ENCODE data around the gene DNAJC24.

The DNAJC24 gene

DNA sequence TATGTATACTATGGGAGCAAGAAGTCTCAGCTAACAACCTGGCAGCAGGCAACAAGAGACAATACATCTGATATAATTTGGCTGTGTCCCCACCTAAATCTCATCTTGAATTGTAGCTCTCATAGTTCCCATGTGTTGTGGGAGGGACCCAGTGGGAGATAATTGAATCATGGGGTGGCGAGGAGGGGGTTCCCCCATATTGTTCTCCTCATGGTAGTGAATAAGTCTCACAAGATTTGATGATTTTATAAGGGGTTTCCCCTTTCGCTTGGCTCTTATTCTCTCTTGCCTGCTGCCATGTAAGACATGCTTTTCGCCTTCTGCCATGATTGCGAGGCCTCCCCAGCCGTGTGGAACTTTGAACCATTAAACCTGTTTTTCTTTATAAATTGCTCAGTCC, 6.2 kb downstream of the DNAJC24 start:
- H3K4me3 ChIP-seq (replicated peaks in 1 of 2; ENCODE audit: low read depth in 2 of 2, low read length in 2 of 2): no peak overlapping the region
- no peak for DNase-seq (ENCODE audit: low read depth in 2 of 2)
- TF ChIP-seq, protein P1, sequence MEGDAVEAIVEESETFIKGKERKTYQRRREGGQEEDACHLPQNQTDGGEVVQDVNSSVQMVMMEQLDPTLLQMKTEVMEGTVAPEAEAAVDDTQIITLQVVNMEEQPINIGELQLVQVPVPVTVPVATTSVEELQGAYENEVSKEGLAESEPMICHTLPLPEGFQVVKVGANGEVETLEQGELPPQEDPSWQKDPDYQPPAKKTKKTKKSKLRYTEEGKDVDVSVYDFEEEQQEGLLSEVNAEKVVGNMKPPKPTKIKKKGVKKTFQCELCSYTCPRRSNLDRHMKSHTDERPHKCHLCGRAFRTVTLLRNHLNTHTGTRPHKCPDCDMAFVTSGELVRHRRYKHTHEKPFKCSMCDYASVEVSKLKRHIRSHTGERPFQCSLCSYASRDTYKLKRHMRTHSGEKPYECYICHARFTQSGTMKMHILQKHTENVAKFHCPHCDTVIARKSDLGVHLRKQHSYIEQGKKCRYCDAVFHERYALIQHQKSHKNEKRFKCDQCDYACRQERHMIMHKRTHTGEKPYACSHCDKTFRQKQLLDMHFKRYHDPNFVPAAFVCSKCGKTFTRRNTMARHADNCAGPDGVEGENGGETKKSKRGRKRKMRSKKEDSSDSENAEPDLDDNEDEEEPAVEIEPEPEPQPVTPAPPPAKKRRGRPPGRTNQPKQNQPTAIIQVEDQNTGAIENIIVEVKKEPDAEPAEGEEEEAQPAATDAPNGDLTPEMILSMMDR (IDR thresholded peaks at IDR 0.05; ENCODE audit: low read depth, low read length): no peak

DNA sequence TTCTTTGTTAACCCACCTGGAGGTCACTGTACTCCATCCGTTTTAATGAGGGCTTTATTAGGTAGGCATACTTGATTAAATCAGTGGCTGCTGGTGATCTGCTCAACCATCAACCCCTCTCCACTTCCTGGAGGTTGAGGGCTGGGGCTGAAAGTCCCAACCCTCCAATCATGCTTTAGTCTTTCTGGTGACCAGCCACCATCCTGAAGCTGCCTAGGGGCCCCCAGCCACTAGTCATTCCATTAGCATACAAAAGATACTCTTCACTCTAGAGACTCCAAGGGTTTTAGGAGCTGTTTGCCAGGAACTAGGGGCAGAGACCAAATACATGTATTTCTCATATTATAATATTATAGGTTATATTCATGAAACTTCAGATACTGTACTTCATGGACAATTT, 13.5 kb downstream of the DNAJC24 start:
- H3K4me3 ChIP-seq (replicated peaks in 1 of 2; ENCODE audit: low read depth in 2 of 2, low read length in 2 of 2): no peak overlapping the region
- DNase-seq (ENCODE audit: low read depth in 2 of 2): no peak
- TF ChIP-seq, protein P1 (IDR thresholded peaks at IDR 0.05; ENCODE audit: low read depth, low read length): no peak

DNA sequence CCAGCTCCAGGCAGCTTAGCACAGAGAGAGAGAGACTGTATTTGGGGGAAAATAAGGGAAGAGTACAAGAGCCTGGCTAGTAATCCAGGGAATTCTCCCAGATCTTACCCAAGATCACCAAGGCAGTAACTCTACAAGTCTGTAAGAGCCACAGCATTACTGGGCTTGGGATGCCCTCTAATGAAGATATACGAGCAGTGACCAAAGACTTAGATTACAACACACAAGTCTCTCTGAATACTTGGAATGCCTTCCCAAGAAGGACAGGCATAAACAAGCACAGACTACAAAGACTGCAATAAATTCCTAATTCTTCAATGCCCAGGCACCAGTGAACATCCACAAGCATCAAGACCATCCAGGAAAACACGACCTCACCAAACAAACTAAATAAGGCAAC, 17.7 kb downstream of the DNAJC24 start:
- H3K4me3 ChIP-seq (replicated peaks in 1 of 2; ENCODE audit: low read depth in 2 of 2, low read length in 2 of 2): no peak overlapping the region
- TF ChIP-seq, protein P1 (IDR thresholded peaks at IDR 0.05; ENCODE audit: low read depth, low read length): no peak
- DNase-seq (ENCODE audit: low read depth in 2 of 2): peak in 1 of 2 donors; percentile 10

- TF ChIP-seq, protein P1 (IDR thresholded peaks at IDR 0.05; ENCODE audit: low read depth, low read length): peak; percentile 52
- DNase-seq (ENCODE audit: low read depth in 2 of 2): peak; percentile 42 to 48
- H3K4me3 ChIP-seq (replicated peaks in 1 of 2; ENCODE audit: low read depth in 2 of 2, low read length in 2 of 2): no peak overlapping the region
Observed at GRCh38 chr11:31397239-31397834, 27.7 kb downstream of the DNAJC24 start.

DNA sequence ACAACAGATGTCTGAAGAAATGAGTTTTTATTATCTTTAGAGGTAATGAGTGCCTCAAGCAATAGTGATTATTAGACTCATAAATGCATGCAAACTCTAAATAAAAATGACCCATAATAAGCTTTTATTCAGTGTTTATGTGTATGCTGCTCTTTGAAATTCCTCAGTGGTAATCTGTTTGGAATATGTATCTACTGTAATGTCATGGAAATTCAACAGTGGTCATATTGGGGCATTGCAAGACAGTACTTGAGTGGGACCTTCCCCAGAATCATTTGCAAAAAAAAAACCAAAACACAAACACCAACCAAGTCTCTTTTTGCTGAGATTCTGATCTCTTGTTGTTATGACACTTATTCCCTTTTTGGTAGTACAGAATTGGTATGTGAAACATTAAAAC, 35.0 kb downstream of the DNAJC24 start:
- no peak overlapping the region for H3K4me3 ChIP-seq (replicated peaks in 1 of 2; ENCODE audit: low read depth in 2 of 2, low read length in 2 of 2)
- TF ChIP-seq, protein P1 (IDR thresholded peaks at IDR 0.05; ENCODE audit: low read depth, low read length): no peak
- peak in 1 of 2 donors; percentile 6 for DNase-seq (ENCODE audit: low read depth in 2 of 2)

DNA sequence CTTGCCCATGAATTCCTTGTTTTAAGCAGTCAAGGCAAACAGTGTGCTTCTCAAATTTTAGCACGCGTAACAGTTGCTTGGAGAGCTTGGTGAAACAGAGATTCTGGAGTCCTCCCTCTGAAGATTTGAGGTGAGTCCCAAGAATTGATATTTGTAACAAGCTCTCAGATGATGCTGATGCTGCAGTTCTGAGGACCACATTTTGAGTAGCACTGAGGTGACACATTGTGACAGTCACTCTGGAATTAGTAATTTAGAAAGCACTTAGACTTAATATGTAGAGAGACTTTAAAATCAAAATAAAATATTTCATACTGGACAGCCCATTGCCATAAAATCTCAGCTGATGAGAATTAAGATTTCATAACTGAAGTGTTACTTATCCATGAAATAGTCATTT, 38.5 kb downstream of the DNAJC24 start:
- no peak for DNase-seq (ENCODE audit: low read depth in 2 of 2)
- no peak overlapping the region for H3K4me3 ChIP-seq (replicated peaks in 1 of 2; ENCODE audit: low read depth in 2 of 2, low read length in 2 of 2)

More for the DNA sequence above, 38.5 kb downstream of the DNAJC24 start:
- TF ChIP-seq, protein P1 (IDR thresholded peaks at IDR 0.05; ENCODE audit: low read depth, low read length): no peak

Measured in cardiac fibroblast (primary cell).